Stromal cell of bone marrow (primary cell): ENCODE results near the gene MPP2.
"Not testable (repeated sequence)": the region's sequence is repeated elsewhere in the genome, so short reads cannot be mapped to it uniquely, and the experiment has no call there.

ENCODE experiments used
- DNase-seq: peaks from one replicate; pipeline ENCODE4 v3.0.0-alpha.2; 2012; ENCODE audit warnings: low read depth

Gene MPP2, protein sequence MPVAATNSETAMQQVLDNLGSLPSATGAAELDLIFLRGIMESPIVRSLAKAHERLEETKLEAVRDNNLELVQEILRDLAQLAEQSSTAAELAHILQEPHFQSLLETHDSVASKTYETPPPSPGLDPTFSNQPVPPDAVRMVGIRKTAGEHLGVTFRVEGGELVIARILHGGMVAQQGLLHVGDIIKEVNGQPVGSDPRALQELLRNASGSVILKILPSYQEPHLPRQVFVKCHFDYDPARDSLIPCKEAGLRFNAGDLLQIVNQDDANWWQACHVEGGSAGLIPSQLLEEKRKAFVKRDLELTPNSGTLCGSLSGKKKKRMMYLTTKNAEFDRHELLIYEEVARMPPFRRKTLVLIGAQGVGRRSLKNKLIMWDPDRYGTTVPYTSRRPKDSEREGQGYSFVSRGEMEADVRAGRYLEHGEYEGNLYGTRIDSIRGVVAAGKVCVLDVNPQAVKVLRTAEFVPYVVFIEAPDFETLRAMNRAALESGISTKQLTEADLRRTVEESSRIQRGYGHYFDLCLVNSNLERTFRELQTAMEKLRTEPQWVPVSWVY

DNA sequence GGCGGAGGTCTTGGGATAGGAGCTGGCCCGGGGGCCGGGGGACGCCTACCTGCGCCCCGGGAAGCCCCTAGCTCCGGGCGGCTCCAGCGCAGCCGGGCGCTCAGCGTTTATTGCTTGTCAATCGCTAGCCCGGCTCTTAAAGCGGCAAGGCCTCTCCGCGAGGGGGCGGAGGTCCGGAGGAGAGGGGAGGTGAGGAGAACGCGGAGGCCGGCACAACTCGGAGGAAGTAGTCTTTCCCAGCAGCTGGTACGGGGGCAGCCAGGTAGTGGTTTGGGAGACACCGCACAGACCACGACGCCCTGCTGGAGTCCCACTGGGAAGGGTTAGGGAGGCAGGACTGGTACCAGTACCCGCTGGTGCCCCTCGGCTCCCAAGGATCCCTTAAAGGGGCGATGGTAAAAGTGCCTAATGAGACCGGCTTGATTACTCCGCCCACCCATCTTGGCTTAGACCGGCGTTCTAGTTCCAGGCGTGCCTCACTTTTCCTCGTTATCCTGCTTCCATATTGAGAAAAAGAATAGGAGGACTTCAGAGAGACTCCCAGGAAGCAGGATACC, at the start of gene MPP2:
Gene MPP2, minus strand, starts transcription at position 112 of the 557 bp plus-strand sequence. CDS start 3,076 bp downstream, outside the sequence.
- peak; percentile 49 for DNase-seq

DNA sequence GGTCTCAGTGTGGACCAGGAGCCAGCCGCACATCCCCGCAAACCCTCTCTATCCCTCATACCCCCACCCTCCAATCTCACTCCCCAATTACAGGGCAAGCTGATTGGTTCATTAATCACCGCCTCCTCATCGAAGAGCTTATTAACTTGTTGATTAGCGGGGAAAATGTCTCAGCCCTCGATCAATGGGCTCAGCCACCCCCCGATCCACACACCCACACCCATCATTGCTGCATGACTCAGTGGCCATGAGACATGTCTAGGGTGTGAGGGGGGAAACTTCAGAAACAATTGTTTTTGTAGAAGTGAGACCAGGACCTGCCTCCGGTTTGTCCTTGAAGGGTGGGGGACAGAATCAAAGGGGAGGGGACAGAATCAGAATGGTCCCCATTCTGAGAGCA, 48.9 kb upstream of the MPP2 start:
- DNase-seq: no peak

DNA sequence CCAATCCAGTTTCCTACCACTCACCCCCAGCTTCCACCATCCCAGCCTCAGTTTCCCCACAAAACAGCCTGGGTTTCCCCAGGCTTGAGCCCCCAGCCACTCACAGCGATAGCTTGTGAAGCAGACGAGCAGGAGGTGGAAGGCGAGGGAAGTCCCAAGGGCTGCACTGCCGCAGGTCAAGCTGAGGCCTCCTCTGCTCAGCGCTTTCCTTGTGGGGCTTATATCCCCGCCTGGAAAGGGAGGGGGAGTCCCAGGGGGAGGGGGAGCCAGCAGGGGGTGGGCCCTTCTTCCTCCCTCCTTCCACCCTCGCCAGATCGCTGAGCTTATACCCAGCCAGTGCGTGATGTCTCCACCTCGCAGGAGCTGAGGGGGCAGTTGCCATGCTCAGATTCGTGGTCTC, 46.4 kb upstream of the MPP2 start, which contains the start of gene PYY:
Gene PYY, minus strand, starts transcription at position 195 of the 400 bp plus-strand sequence. CDS start 457 bp downstream, outside the sequence.
- DNase-seq: no peak

DNA sequence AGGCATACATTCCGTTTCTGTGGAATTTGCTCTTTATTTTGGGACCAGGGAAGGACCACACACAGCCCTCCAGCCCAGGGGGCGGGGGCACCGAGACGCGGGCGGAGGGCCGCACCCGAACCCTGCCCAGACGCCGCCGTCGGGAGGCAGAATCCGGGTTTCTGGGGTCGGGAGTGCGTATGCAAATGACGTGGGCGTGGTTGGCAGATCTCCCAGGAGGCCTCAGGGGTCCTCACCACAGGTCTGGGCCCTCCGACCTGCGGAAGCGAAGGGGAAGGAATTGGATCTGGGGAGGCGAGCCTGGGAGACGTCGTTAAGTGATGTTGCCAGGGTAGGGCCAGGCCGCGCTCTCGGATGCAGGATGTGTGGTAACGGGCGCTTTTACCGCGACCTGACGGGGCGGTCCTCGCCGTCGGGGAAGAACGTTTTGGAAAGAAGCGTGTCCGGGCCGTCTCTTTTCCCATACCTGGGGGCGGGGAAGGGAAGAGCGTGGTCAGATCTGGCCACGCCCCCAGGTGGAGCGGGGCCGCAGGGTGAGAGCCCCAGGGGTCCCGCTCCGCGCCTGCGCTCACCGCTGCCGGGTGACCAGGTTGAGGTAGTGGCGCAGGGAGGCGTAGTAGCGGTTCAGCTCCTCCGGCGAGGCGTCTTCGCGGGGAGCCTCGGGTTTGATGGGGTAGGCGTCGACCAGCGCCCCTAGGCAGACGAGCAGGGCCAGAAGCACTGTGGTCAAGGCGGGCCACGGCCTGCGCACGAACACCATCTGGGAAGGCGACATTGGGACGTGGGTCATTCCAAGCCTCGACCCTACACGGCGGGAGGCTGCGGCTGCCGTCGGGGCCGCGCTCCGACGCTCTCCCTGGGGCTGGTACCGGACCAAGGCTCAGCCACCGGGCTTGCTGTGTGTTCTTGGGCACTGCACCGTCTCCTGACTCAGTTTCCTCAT, 45.7 kb upstream of the MPP2 start:
- DNase-seq: no peak

DNA sequence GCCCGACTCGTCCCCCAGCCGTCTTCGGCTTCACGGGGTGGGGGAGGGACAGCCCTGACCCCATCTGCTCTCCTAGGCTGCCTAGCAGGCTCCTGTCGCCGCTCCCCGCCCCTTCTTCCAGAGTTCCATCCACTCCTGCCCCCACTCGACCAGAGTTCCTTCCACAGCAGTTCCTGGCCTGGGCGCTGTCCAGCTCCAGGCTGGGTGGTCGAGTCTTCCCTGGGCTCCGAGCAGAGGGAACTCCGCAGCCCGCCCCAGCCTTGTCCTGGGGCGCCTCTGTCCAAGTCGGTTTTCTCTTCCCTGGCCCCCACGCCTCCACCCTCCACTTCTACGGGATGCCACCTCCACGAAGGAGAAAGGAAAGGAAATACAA, 45.0 kb upstream of the MPP2 start:
- no peak for DNase-seq

DNA sequence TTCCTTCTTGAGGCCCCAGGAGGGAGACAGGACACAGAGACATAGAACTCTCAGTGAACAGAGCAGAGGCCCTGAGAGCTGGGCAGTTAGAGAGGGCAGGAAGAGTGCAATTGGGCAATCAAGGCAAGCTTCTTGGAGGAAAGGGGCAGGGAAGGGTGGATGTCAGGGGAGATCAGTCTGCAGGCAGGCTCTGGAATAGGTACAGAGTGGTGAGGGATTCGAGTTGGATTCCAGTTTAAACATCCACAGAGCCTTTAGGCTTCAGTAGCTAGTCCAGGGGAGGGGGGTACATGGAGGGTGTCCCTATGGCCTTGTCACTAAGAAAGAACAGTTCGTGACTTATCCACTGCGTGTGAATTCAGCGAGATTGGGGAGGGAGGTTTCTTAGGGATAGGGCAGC, 44.4 kb upstream of the MPP2 start:
- no peak for DNase-seq

DNA sequence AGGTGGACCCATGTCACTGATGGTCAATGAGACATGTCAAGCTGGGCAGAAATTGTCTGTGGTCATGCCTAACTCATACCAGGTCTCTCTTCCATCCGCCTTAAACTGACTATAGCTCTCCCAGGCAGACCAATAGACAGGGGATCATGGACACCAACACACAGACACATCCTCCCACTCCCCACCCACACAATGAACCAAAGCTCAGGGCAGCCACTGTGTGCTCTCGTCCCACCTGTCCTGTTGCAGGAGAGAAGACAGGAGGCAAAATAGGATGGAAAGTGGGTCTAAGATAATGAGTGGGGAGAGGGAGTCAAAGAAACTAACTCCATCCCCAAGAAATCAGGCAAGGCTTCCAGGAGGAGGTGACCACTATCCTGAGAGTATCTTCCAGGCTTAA, 43.2 kb upstream of the MPP2 start:
- DNase-seq: no peak

DNA sequence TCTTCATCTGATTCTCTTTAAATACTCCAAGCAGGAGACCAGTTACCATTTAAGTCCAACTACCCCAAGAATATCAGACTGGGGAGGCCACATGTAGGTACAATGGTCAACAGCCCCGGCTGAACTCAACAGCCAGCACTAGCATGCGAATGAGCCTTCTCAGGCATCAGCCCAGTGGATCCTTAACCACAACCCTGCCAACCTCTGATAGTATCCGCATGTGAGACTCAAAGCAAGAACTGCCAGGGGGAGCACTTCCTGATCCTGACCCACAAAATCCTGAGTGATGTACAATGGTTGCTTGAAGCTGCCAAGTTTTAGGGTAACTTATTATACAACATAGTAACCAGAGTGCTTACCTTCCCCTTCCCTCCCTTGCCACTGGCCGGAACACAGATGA, 42.4 kb upstream of the MPP2 start:
- DNase-seq: no peak

DNA sequence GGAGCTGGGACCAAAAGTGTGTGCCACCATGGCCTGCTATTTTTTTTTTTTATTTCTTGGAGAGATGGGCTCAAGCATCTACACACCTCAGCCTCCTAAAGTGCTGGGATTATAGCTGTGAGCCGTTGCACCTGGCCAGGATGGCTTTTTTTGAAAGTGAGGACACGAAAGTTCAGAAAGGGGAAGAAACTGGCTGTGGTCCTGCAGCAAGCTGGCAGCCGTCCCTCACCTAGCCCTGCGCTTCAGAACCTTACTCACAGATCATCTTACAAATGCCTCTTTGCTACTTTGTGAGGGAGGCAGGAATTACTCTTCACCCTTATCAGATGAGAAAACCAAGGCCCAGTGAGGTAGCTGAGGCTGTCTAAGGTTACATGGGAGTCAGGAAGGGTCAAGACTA, 39.4 kb upstream of the MPP2 start:
- no peak for DNase-seq

DNA sequence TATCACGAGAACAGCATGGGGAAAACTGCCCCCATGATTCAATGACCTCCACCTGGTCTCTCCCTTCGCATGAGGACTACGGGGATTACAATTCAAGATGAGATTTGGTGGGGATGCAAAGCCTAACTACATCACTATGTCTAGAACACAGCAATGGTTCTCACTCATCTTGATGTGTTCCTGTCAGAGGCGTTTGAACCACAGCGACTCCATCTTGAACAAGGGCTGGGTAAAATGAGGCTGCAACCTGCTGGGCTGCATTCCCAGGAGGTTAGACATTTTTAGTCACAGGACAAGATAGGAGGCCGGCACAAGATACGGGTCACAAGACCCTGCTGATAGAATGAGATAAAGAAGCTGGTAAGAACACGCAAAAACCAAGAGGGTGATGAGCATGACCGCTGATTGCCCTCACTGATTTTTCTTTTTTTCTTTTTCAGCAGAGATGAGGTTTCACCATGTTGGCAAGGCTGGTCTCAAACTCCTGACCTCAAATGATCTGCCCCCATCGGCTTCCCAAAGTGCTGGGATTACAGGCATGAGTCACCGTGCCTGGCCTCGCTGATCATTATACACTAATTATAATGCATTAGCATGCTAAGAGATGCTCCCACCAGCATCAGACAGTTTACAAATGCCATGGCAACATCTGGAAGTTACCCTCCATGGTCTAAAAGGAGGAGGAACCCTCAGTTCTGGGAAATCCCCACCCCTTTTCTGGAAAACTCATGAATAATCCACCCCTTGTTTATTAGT, 37.9 kb upstream of the MPP2 start:
- DNase-seq: peak; percentile 52

DNA sequence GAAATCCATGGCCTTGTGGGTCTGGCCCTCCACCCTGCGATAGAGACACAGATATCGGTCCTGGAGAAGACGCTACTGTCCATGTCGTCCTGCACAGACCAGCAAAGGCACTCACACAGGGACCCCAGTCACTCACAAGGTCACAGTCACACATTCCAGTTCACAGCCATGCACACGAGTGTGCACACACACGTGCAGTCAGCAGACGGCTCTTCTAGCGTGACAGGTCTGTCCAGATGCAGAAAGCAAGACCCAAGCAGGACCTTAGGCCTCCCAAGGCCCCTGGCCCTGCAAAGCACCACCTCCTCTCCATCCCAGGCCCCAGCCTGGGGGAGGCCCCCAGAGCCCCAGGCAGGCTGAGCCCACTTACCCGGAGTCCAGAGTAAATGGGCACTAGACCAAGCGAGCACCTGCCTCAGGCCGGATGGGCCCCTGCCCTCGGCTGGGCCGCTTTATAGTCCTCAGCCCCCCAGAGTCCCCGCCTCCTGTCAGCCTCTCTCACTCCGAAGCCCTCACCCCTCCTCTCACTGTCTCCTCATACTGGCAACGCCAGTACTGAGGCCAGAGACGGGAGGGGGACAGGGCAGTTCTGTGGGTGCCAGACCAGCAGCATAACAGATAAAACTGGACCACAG, 34.8 kb upstream of the MPP2 start, which contains the start of gene PPY:
Gene PPY, minus strand, starts transcription at position 426 of the 635 bp plus-strand sequence. CDS start 822 bp downstream, outside the sequence.
- no peak for DNase-seq

DNA sequence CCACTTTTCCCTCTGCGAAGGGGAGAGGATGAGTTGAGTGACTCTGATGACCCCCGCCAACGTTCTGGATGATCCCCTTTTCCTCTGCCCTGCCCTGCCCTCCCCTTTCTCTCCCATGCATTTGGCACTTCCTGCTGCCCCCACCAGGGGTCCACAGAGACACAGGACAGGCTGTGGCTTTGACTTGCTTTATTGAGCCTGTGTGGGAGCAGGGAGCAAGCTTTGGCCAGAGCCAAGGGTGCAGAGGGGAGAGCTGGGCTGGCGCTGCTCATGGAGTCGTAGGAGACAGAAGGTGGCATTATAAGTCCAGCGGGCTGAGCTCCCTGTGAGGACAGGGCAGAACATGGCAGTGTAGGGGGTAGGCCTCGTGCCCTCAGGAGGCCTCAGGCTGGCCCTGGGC, 33.3 kb upstream of the MPP2 start:
- DNase-seq: no peak

DNA sequence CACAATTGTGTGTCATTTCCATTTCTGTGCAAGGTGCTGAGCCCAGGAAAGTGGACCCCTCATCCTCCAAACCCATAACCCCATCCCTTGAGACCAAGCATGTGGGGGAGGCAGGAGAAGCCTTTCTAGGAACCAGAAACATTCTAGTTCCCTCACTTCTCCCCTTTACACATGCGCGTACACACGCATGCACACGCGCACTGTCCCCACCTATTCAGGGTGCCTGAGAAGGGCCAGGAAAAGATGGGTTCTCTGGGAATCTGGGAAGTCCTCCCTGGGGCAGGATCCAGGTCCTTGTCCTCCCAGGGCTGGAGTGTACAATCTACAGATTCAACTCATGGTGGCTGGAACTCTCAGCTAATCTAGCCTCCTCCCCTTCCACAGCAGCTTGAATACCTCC, 32.5 kb upstream of the MPP2 start:
- DNase-seq: no peak

DNA sequence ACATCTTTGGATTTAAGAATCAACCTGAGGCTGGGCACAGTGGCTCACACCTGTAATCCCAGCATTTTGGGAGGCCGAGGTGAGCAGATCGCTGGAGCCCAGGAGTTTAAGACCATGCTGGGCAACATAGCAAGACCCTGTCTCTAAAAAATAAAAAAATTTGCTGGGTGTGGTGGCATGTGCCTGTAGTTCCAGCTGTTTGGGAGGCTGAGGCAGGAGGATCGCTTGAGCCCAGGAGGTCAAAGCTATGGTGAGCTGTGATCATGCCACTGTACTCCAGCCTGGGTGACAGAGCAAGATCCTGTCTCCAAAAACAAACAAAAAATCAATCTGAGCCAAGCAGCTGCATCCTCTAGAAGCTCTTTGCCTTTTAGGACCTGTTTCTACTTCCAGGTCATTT, 32.1 kb upstream of the MPP2 start:
- DNase-seq: not testable (repeated sequence)

DNA sequence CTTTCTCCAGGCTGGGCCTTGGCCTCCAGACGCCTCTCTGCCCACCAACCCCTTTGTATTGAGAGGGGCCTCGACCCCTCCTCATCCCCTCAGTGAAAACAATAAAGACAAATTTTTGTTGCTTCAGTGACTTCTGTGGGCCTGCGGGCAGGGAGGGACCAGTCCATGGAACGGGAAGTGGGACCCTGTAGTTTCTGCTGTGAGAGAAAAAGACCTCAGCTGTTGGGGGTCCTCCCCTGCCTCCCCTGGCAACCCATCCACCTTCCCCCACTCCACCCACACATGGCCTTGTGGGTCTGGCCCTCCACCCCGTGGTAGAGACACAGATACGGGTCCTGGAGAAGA, 31.5 kb upstream of the MPP2 start:
- DNase-seq: no peak

DNA sequence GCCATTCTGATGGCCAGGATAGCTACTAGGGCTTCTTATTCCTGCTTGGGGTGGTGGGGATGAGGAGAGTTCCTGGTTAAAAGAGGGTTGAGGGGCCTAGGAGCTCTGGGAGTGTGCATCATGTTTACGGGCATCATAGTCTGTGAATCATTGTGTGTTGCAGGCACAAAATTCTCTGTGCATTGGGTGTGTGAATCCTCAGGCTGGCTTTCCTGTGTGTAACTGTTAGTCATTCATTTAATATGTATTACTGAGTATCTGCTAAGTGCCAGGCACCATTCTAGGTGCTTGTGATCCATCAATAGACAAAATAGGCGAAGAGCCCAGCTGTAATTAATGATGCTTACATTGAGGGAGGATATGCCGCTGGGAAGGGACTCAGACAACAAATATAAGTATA, 29.1 kb upstream of the MPP2 start:
- no peak for DNase-seq

DNA sequence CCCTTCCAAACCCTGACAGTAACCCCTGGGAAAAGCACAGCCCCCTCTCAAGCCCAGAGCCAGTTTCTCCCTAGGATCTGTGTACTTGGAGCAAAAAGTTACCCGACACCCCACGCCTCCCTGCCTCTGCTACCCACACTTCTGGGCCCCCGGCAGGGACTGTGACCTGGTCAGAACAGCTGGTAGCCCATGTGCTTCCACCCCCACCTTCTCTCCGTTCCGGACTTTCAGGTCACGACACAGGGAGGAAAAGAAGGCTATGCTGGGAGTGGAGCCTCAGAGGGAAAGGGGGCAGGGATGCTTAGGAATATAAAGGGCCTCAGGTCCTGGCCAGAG, 28.6 kb upstream of the MPP2 start:
- DNase-seq: no peak

DNA sequence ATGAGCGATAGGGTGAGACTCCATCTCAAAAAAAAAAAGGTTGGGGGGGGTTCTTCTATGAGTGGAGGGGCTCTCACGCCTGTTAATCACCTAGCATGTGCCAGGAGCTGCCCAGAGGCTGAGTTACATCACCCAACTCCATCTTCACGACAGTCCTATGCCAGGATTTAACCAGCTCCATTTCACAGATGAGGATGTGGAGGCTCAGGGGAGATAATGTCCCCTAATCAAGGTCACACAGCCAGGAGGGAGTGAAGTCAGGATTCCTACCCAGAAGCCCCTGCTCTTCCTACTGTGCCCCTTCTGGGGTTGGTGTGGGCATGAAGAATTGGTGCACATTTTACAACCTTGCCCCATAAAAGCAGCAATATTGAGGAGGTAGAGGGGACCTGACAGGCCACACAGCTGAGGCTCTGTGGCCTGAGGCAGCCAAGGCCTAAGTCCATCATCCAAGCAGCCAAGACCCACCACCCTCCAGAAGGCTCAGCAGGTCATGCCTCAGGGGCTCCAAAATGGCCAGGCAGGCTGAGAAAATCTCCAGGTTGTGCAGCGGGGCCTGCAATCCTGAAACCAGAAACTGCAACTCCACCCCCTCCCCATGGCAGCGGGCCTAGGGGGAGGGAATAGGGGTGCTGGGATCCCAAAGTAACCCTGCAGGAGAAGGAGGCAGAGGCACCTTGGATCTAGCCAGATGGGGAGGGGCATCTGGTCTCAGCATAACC, 28.0 kb upstream of the MPP2 start:
- no peak for DNase-seq

DNA sequence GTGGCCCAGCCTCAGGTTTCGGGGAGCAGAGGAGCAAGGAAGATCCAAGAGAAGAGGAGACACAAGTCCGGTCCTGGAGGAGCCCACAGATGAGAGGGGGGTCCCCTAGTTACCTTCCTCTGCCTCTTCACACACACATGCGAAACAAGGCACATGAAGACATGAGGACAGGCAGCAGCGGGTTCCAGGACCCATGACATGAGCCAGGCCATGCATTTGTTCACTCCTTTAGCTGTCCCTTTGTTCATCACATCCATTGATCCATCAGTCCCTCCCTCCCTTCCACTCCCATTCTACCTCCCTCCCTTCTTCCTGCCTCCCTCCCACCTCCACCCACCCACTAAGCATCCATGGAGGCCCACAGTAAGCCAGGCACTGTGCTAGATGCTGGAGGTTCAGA, 25.6 kb upstream of the MPP2 start:
- DNase-seq: no peak

DNA sequence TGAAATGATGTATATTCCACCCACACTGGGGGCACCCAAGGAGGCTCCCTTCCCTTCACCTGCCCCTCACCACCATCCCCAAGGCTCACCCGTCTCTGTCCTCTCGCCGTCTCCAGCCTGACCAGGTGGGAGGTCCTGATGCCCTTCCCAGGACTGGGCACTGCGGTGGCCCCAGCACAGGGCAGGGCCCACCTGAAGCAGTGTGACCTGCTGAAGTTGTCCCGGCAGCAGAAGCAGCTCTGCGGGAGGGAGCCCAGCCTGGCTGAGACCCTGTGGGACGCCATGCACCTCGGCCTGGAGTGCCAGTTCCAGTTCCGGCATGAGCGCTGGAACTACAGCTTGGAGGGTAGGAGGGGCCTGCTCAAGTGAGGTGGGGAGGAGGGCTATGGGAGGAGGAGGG, 25.0 kb upstream of the MPP2 start:
- DNase-seq: no peak
